DND-41 (cell line): Measurements from ENCODE around the gene SAMD4B.

Experiments
- ATAC-seq: fragments of 200-7000 bp; cut with Tn5 transposase; 3 replicates; pipeline ENCODE4 v1.9.1; 2021; ENCODE audit warnings: low read depth; ENCODE audit not compliant: insufficient read depth
- DNase-seq: peaks from one replicate; pipeline ENCODE4 v3.0.0-alpha.2; 2020
- H2AFZ ChIP-seq: 2 replicates; pipeline ENCODE4 v1.6.0; 2012; ENCODE audit warnings: low read depth, low read length
- H3K27ac ChIP-seq: 2 replicates; pipeline ENCODE4 v1.5.1; 2012; ENCODE audit warnings: low read length, inconsistent platforms
- H3K27me3 ChIP-seq: fragments of 200-600 bp; sonication (generic); 2 replicates; pipeline ENCODE4 v1.6.0; 2012; ENCODE audit warnings: low read length, mild to moderate bottlenecking, inconsistent platforms; ENCODE audit not compliant: insufficient read depth, poor library complexity
- H3K36me3 ChIP-seq: 2 replicates; pipeline ENCODE4 v1.5.1; 2012; ENCODE audit warnings: low read length, inconsistent platforms; ENCODE audit not compliant: insufficient read depth
- H3K4me1 ChIP-seq: 2 replicates; pipeline ENCODE4 v1.5.1; 2012; ENCODE audit warnings: mild to moderate bottlenecking, low read length; ENCODE audit not compliant: insufficient read depth
- H3K4me2 ChIP-seq: 2 replicates; pipeline ENCODE4 v1.6.0; 2012; ENCODE audit warnings: mild to moderate bottlenecking, moderate library complexity, low read length, inconsistent platforms; ENCODE audit not compliant: insufficient read depth
- H3K4me3 ChIP-seq, 2 experiments: fragments of 200-600 bp in 1 of 2; shearing (Covaris generic) in 1 of 2; 2 replicates each; pipeline ENCODE4 v1.5.1; 2012 to 2016; ENCODE audit warnings: inconsistent platforms in 2 of 2, low read length in 2 of 2, mild to moderate bottlenecking in 2 of 2, low read depth in 1 of 2, moderate library complexity in 1 of 2
- H3K79me2 ChIP-seq: 2 replicates; pipeline ENCODE4 v1.6.0; 2012; ENCODE audit warnings: low read length, inconsistent platforms; ENCODE audit not compliant: insufficient read depth
- H3K9ac ChIP-seq: 2 replicates; pipeline ENCODE4 v1.6.0; 2012; ENCODE audit warnings: low read depth, mild to moderate bottlenecking, inconsistent platforms, low read length, moderate library complexity
- H3K9me3 ChIP-seq: 2 replicates; pipeline ENCODE4 v1.5.1; 2012; ENCODE audit warnings: low read length, moderate library complexity, mild to moderate bottlenecking, inconsistent platforms; ENCODE audit not compliant: insufficient read depth, severe bottlenecking
- H4K20me1 ChIP-seq: 2 replicates; pipeline ENCODE4 v1.6.0; 2012; ENCODE audit warnings: low read length; ENCODE audit not compliant: insufficient read depth
- EZH2 ChIP-seq: IDR thresholded peaks from 3 replicates; pipeline ENCODE4 v1.6.1; 2012; ENCODE audit warnings: borderline replicate concordance, low read depth, mild to moderate bottlenecking, moderate library complexity, low read length, inconsistent platforms; ENCODE audit not compliant: severe bottlenecking
- TF ChIP-seq, protein P1 (sequence below): IDR thresholded peaks from 2 replicates; pipeline ENCODE4 v1.5.1; 2012; ENCODE audit warnings: borderline replicate concordance, low read length, moderate library complexity, mild to moderate bottlenecking; ENCODE audit not compliant: poor library complexity, severe bottlenecking; ENCODE audit errors: extremely low read depth

Gene SAMD4B

DNA sequence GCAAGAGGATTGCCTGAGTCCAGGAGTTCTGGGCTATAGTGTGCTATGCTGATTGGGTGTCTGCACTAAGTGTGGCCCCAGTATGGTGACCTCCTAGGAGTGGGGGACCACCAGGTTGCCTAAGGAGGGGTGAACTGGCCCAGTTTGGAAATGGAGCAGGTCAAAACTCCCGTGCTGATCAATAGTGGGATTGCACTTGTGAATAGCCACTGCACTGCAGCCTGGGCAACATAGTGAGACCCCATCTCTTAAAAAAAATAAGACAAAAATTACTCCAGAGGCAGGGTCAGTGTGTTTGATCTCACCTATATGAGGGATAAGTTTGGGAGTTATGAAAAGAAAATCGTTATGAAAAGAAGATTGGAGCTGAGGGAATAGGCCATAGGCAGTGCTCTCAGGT is 27.0 kb downstream of the SAMD4B start:
- H3K36me3 ChIP-seq, result peaks cover 78% of the 10 kb centered on the region
- H3K9ac ChIP-seq, result no peak overlapping the region
- H4K20me1 ChIP-seq, result no peaks in the 10 kb centered on the region; the same call in 1 of the 2 replicates
- no peak overlapping the region for H3K4me3 ChIP-seq
- DNase-seq (no peak), ATAC-seq (no peak)
- no peaks in the 10 kb centered on the region for H3K27me3 ChIP-seq
- H3K4me2 ChIP-seq, result no peak overlapping the region
- no peak for TF ChIP-seq EZH2
- TF ChIP-seq, protein P1, sequence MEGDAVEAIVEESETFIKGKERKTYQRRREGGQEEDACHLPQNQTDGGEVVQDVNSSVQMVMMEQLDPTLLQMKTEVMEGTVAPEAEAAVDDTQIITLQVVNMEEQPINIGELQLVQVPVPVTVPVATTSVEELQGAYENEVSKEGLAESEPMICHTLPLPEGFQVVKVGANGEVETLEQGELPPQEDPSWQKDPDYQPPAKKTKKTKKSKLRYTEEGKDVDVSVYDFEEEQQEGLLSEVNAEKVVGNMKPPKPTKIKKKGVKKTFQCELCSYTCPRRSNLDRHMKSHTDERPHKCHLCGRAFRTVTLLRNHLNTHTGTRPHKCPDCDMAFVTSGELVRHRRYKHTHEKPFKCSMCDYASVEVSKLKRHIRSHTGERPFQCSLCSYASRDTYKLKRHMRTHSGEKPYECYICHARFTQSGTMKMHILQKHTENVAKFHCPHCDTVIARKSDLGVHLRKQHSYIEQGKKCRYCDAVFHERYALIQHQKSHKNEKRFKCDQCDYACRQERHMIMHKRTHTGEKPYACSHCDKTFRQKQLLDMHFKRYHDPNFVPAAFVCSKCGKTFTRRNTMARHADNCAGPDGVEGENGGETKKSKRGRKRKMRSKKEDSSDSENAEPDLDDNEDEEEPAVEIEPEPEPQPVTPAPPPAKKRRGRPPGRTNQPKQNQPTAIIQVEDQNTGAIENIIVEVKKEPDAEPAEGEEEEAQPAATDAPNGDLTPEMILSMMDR, result no peak
- no peak overlapping the region for H3K27ac ChIP-seq
- no peak overlapping the region for H2AFZ ChIP-seq
- no peaks in the 10 kb centered on the region for H3K79me2 ChIP-seq
- H3K4me1 ChIP-seq, result no peaks in the 10 kb centered on the region
- no peaks in the 10 kb centered on the region for H3K9me3 ChIP-seq

DNA sequence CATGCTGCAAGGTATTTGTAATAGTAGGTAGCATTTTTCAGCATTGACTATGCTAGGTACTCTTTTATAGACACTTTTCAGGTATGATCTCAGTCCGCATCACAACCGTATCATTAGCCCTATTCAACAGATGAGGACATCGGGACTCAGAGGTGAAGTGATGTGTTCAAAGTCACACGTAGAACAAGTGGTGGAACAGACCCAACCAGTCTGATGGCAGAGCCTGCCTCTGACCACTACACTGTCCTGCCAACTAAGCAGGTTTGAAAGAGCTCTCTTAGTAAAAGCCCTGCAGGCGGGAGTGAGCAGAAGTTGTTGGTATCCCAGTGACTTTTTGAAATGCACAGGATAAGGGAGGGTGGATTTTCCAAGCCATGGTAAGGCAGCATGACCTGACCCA is 28.5 kb downstream of the SAMD4B start:
- no peak for ATAC-seq

DNA sequence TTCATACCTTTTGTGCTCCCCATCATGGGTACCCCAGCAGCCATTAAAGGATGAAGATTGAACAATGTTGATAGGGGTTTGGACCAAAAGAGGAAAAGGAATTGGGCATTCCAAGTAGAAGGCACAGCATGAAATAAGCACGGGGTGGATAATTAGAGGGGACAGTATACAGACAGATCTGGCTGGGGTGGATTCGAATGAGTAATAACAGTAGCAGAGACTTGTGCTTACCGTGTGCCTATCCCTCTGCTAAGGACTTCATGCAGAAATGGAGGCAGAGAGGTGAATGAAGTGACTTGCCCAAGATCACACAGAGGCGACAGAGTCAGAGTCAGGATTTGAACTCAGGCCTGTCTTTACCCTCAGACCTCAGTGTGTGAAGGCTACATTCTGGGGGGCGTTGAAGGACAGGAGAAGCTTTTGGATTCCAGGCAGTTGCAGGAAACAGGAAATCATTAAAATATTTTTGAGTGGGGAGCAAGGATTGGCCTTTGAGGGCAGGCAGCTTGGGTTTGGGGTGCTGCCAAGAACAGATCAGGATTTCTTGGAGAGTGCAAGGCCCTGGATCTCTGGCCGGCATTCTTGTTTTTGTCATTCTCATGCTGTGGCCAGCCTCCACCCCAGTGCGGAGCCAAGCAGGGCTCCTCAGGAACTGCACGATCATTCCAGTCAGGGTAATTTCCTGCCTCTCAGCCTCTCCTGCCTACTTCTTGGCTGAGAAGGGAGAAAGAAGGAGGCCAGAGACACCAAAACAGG is 30.0 kb downstream of the SAMD4B start:
- no peak for ATAC-seq
- H3K36me3 ChIP-seq, result peaks cover 83% of the 10 kb centered on the region
- TF ChIP-seq, protein P1, result no peak
- TF ChIP-seq EZH2, result no peak
- no peak overlapping the region for H3K4me3 ChIP-seq
- H3K27ac ChIP-seq, result no peak overlapping the region
- no peak overlapping the region for H3K9ac ChIP-seq
- H3K27me3 ChIP-seq, result no peaks in the 10 kb centered on the region
- H2AFZ ChIP-seq, result no peak overlapping the region
- peaks cover 4% of the 10 kb centered on the region for H4K20me1 ChIP-seq
- no peaks in the 10 kb centered on the region for H3K4me1 ChIP-seq
- H3K79me2 ChIP-seq, result no peaks in the 10 kb centered on the region
- no peaks in the 10 kb centered on the region for H3K9me3 ChIP-seq
- no peak for DNase-seq
- no peak overlapping the region for H3K4me2 ChIP-seq

More for the DNA sequence above, 28.5 kb downstream of the SAMD4B start:
- Histone ChIP-seq H4K20me1 (peaks cover 4% of the 10 kb centered on the region), H3K4me1 (no peaks in the 10 kb centered on the region), H3K27ac (no peak overlapping the region), H3K27me3 (no peaks in the 10 kb centered on the region), H2AFZ (no peak overlapping the region), H3K79me2 (no peaks in the 10 kb centered on the region), H3K4me3 (no peak overlapping the region), H3K36me3 (peaks cover 79% of the 10 kb centered on the region), H3K9me3 (no peaks in the 10 kb centered on the region), H3K9ac (no peak overlapping the region), H3K4me2 (no peak overlapping the region)
- TF ChIP-seq, protein P1, result no peak
- no peak for TF ChIP-seq EZH2
- no peak for DNase-seq
